Neuron (in vitro differentiated cells): ENCODE results near the gene NRXN3.
A peak's percentile ranks its signal among the peaks of the same experiment; 100 is the strongest.

Experiments used
- H2AFZ ChIP-seq: one replicate; pipeline ENCODE4 v1.6.1; 2013; ENCODE audit warnings: low read depth, mild to moderate bottlenecking, inconsistent platforms, low read length, moderate library complexity
- H3K27me3 ChIP-seq: one replicate; pipeline ENCODE4 v1.6.1; 2013; ENCODE audit warnings: low read length; ENCODE audit not compliant: insufficient read depth
- H3K36me3 ChIP-seq: one replicate; pipeline ENCODE4 v1.6.1; 2013; ENCODE audit warnings: low read length; ENCODE audit not compliant: insufficient read depth
- H3K4me1 ChIP-seq: one replicate; pipeline ENCODE4 v1.6.1; 2013; ENCODE audit warnings: low read length; ENCODE audit not compliant: insufficient read depth
- H3K4me3 ChIP-seq: 2 replicates; pipeline ENCODE4 v1.5.1; 2013; ENCODE audit warnings: mild to moderate bottlenecking, low read length, moderate library complexity
- H3K9me3 ChIP-seq: one replicate; pipeline ENCODE4 v1.6.1; 2013; ENCODE audit warnings: low read length

The NRXN3 gene

DNA sequence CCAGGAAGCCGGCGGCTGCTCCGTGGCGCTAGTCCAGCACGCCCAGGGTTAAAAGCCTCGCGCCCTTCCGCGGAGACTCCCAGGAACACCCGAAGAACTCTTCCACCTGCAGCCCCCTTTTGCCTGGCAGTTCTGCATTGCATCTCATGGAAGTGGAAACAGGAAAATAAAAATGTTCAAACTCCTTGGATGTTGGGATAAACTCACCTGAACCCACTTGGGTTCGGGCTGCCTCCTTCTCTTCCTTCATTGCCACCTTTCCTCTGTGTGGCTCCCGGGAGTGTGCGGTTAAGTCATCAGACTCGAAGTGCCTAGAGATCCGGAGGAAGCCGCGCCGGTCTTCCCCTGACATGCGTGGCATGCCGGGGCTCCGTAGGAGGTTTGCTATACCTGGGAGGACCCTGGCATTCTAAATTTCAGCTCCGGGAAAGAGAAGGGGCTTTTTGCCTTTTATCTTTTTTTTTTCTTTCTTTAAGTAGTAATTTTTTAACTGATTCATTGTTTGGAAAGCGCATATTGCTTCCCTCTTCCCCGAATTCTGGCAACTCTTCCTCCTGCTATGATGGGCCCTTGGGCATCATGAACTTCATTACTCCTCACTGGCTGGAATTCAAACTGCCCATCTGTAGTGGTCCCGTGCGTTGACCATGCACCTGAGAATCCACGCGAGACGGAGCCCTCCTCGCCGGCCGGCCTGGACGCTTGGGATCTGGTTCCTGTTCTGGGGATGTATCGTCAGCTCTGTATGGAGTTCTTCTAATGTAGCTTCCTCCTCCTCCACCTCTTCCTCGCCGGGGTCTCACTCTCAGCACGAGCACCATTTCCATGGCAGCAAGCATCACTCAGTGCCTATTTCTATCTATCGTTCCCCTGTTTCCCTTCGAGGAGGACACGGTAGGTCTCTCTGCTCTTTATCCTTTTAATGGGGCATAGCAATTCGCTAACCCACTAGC is 1109.7 kb downstream of the NRXN3 start:
- no peaks in the 10 kb centered on the region for H3K9me3 ChIP-seq
- peaks cover 32% of the 10 kb centered on the region for H3K27me3 ChIP-seq
- H3K36me3 ChIP-seq: no peaks in the 10 kb centered on the region
- peaks cover 26% of the 10 kb centered on the region for H3K4me1 ChIP-seq
- peak overlapping the region; percentile 66 for H3K4me3 ChIP-seq
- peak overlapping the region; percentile 64 for H2AFZ ChIP-seq

DNA sequence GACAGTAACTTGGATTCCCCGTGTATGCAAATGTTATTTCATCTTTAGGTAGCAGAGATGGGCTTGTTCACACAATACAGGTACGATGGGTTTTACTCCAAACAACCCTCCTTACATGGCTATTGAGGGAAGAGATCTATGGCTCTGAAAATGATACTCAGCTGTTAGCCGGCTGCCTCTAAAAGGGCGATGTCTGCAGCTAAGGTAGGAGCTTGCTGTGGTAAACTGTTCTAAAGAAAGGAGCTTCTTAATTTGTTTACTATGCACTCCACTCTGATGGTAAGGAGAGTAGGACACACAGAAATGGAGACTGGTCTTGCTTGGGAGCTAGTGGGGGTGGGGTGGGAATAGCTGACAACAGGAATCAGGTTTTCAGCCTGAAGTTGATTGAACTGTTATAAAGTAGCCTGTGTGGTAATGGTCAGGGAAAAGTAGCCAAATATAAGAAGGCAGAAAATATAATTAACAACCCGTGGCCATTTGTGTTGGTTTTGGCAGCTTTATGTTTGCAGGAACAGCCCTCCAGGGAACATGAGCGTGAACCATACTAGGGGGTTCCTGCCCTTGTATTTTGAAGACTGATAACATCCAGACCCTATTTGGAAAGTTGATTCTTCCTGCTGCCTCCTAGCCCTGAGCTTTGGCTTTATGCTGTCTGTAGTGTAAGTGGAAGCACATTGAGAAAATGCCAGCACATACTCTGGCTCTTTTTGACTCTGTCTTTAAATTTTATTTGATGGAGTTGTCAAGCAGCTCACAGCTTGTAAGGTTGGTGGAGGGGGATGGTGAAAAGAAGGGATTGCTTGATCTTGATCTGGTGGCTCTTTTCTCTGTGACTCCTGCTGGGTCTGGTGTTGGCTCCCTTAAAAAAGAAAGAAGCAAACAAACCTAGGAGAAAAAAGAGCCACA is 1111.3 kb downstream of the NRXN3 start:
- no peak overlapping the region for H3K4me3 ChIP-seq

DNA sequence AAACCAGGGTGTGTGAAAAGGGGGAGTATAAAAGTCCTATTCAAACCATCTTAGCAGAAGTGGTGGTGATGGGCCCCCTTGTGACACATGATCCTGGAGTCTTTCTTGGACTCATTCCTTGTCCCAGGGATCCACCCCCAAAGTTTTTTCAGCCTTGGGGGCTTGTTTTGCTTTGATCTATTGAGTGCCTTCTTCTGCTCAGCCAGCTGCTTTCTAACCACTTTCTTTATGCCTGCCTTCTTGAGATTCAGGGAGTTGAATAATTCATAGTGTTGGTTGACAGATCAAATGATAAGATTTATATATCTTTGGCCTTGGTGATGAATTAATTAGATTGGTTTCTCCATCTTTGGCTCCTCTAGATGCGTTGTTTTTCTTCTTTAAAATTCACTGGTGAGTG is 1114.4 kb downstream of the NRXN3 start:
- Histone ChIP-seq H3K27me3 (peaks cover 8% of the 10 kb centered on the region), H3K4me3 (no peak overlapping the region), H3K9me3 (no peaks in the 10 kb centered on the region), H3K4me1 (peaks cover 16% of the 10 kb centered on the region), H2AFZ (no peak overlapping the region), H3K36me3 (no peaks in the 10 kb centered on the region)

More for the DNA sequence above, 1111.3 kb downstream of the NRXN3 start:
- no peaks in the 10 kb centered on the region for H3K36me3 ChIP-seq
- H3K4me1 ChIP-seq: peaks cover 26% of the 10 kb centered on the region
- H3K27me3 ChIP-seq: peaks cover 26% of the 10 kb centered on the region
- H3K9me3 ChIP-seq: no peaks in the 10 kb centered on the region
- H2AFZ ChIP-seq: no peak overlapping the region

DNA sequence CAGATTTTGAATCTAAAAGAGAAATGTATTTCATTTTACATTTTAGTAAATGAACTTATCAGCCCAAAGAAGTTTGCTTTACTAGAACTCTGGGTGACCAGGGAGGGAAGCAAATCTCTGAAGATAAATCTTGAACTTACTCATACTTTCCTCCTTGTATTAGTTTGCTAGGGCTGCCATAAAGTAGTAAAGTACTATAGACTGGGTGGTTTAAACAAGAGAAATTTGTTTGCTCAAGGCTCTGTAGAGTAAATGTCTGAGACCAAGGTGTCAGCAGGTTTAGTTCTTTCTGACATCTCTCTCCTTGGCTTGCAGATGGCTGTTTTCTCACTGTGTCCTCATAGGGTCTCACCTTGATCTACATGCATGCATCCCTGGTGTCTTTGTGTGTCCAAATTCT is 1115.1 kb downstream of the NRXN3 start:
- no peak overlapping the region for H3K4me3 ChIP-seq
- H3K4me1 ChIP-seq: peaks cover 10% of the 10 kb centered on the region
- no peak overlapping the region for H2AFZ ChIP-seq
- H3K27me3 ChIP-seq: peaks cover 5% of the 10 kb centered on the region
- H3K9me3 ChIP-seq: no peaks in the 10 kb centered on the region
- H3K36me3 ChIP-seq: no peaks in the 10 kb centered on the region

DNA sequence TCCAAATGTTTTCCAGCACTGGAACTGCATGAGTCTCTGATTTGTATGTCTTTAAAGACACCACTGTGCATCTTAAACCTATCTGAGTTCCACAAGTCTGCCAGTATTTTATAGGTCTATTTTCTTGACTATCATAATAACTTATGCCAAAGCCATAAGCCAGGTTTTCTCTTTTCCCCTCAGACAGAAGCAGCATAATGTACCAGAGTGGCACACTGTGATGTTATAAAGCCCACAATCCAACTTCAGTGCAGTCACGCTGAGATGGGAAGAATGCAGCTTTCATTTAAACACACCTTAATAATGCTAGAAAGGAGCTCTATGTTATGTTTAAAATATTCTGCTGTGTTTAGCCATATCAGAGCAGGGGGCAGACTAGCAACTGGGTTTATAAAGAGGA is 1117.8 kb downstream of the NRXN3 start:
- Histone ChIP-seq H3K36me3 (no peaks in the 10 kb centered on the region), H2AFZ (no peak overlapping the region), H3K27me3 (no peaks in the 10 kb centered on the region), H3K4me3 (no peak overlapping the region), H3K4me1 (peaks cover 5% of the 10 kb centered on the region), H3K9me3 (no peaks in the 10 kb centered on the region)

DNA sequence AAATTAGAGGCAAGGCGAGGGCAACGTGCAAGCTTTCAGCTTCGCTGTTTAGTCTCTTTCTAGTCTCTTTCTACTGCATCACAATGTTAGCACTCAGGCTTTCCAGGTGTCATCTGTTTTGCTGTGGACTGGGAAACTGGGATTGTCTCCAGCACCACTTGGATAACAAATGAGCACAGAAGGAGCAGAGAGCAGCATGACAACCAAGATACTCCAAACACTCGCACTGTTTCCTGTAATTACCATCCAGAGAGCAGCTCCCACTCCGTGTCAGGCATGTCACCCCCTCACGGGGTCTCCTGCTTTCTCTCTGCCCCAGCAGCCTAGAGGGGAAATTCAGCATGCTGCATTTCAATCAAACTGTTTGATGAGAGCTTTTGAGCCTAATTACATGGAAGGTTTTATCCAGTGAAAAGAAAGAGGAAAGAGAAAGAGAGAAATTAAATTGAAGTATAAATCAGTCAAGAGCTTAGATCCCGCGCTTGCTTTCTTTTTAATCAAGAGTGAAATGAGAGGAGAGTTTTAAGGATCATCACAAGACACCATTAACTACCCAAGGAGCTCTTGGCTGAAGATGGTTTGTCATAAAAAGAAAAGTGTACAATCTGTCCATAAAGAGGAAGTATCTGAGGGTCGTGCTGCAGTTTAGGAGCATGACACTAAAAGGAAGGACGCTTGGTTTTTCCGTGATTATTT is 1123.5 kb downstream of the NRXN3 start:
- no peaks in the 10 kb centered on the region for H3K27me3 ChIP-seq
- peak overlapping the region; percentile 10 for H2AFZ ChIP-seq
- H3K36me3 ChIP-seq: no peaks in the 10 kb centered on the region
- H3K9me3 ChIP-seq: no peaks in the 10 kb centered on the region
- H3K4me1 ChIP-seq: no peaks in the 10 kb centered on the region
- H3K4me3 ChIP-seq: no peak overlapping the region

DNA sequence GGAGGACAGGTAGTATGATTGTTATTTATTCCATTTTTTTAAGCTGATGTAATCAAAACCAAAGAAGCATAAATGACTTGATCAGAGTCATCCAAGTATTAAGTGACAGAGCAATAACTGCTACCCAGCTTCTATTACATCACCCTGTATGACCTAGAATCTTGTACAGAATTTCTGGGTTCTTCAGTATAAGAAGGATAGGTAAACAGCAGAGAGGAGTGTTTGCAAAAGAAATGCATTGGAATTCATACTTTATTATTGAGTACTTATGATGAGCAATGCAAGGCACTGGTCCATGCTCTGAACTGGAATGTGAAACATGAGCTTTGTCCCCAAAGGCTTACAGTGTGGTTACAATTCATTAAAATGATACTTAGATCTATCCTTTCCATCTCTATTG is 1124.3 kb downstream of the NRXN3 start:
- no peak overlapping the region for H3K4me3 ChIP-seq
- no peaks in the 10 kb centered on the region for H3K27me3 ChIP-seq
- H3K4me1 ChIP-seq: no peaks in the 10 kb centered on the region
- H2AFZ ChIP-seq: no peak overlapping the region
- no peaks in the 10 kb centered on the region for H3K36me3 ChIP-seq
- no peaks in the 10 kb centered on the region for H3K9me3 ChIP-seq

DNA sequence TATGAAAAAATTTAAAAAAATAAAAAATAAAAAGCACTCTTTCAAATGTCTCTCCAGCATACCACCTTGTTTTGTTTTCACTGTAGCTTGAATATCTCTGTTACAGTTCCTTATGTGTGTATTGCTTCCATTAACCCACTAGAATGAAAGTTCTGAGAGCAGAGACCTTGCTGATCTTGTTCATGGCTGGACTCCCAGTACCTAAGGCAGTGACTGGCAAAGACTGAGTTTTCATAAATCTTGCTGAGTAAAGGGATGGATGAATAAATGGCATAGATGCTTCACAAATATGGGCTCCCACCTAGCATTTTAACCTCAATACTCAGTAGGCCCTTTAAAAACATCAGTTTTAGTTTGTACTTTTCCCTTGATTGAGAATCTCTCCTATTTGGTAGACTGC is 1125.2 kb downstream of the NRXN3 start:
- Histone ChIP-seq H2AFZ (no peak overlapping the region), H3K4me1 (no peaks in the 10 kb centered on the region), H3K27me3 (no peaks in the 10 kb centered on the region), H3K9me3 (no peaks in the 10 kb centered on the region), H3K4me3 (no peak overlapping the region), H3K36me3 (no peaks in the 10 kb centered on the region)

DNA sequence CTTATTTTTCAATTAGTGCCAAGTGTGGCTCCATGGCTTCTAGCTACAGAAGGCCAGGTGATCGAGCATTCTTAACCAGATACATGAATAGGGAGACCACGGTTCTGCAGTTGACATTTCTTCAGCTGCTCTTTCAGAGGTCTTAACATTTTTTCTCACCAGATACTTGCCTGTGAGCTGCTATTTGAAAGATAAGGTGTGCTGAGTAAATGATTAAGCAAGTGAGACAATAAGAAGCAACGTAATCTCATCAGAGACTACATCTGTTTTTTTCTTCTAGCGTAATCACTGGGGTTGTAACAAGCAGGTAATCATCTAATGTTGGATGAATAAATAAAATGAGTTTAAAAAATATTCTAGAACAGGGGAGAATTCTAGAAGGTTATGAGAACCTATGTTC is 1128.2 kb downstream of the NRXN3 start:
- no peaks in the 10 kb centered on the region for H3K4me1 ChIP-seq
- H3K27me3 ChIP-seq: no peaks in the 10 kb centered on the region
- H3K9me3 ChIP-seq: no peaks in the 10 kb centered on the region
- no peaks in the 10 kb centered on the region for H3K36me3 ChIP-seq
- no peak overlapping the region for H2AFZ ChIP-seq
- no peak overlapping the region for H3K4me3 ChIP-seq

DNA sequence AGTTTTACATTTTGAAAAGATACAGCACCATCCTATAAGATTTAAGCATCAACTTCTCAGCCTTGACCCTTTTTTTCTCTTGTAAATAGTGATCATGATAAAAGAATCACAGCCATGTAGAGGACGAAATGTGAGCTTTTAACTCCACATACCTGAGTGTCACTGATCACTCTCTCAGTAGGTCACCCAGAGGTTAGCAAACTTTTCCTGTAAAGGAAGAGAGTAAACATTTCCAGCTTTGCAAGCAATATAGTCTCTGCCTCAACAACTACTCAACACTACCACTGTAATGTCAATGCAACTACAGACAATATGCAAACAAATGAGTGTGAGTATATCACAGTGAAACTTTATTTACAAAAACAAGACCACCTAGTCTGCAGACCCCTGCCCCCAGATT is 1129.0 kb downstream of the NRXN3 start:
- no peaks in the 10 kb centered on the region for H3K36me3 ChIP-seq
- no peaks in the 10 kb centered on the region for H3K27me3 ChIP-seq
- H2AFZ ChIP-seq: no peak overlapping the region
- H3K9me3 ChIP-seq: no peaks in the 10 kb centered on the region
- no peaks in the 10 kb centered on the region for H3K4me1 ChIP-seq
- H3K4me3 ChIP-seq: no peak overlapping the region

DNA sequence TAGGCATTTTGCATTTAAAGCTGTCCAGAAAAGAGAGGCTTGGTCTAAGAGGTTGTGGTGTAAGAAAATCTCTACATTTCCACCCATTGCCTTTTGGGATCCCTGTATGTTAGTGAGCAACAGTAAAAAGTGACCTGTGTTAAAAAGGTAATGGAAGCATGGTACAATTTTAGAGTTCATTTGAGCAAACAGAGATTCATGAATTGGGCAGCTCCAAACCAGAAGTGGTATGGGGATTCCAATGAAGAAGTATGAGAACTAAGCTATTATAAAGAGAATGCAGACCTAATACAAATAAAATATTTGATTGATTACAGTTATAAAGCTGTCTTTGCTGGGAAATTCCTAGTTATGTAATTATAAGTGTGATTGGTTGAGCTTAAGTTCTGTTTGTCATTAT is 1134.1 kb downstream of the NRXN3 start:
- H3K4me1 ChIP-seq: no peaks in the 10 kb centered on the region
- no peaks in the 10 kb centered on the region for H3K27me3 ChIP-seq
- H3K9me3 ChIP-seq: no peaks in the 10 kb centered on the region
- H3K4me3 ChIP-seq: no peak overlapping the region
- H3K36me3 ChIP-seq: no peaks in the 10 kb centered on the region
- H2AFZ ChIP-seq: no peak overlapping the region

DNA sequence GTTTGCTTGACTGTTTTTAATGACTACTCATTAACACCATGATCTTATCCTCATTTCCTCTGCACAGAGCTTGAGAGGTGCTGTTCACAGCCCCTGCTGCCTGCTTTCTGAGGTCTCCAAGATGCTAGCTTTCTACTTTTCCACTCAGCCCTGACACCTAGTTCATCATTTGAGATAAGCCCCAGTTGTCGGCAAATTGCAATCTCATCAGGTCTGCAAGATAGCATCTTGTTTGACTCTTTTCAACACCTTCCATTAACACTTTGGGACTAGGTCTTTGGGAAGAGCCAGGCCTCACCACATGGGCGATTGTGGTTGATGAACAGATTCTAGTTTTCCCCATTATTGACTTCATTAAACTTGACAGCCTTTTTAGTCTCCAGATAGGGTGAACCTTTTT is 1136.4 kb downstream of the NRXN3 start:
- no peaks in the 10 kb centered on the region for H3K27me3 ChIP-seq
- no peaks in the 10 kb centered on the region for H3K9me3 ChIP-seq
- H2AFZ ChIP-seq: no peak overlapping the region
- H3K36me3 ChIP-seq: no peaks in the 10 kb centered on the region
- H3K4me3 ChIP-seq: no peak overlapping the region
- H3K4me1 ChIP-seq: no peaks in the 10 kb centered on the region

DNA sequence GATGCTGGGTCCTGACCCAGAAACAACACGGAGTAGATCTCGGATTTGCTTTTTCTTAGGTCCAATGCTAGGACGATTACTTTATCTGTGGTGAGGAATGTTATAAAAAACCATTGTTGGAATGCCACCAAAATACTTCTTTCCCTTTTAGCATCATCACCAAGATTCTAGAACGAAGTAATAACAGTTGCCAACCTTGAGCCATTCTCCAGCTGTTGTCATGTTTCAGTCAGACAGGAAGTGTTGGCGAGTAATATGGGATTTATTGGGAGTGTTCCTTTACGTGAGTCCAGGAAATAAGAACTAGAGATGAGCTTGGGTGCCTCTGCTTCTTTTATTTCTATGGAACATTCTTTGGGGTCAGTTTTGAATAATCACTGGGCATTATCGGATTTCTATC is 1148.2 kb downstream of the NRXN3 start:
- no peak overlapping the region for H3K4me3 ChIP-seq
- no peaks in the 10 kb centered on the region for H3K4me1 ChIP-seq
- no peak overlapping the region for H2AFZ ChIP-seq
- H3K36me3 ChIP-seq: no peaks in the 10 kb centered on the region
- no peaks in the 10 kb centered on the region for H3K9me3 ChIP-seq
- no peaks in the 10 kb centered on the region for H3K27me3 ChIP-seq
